NCI-H1092 (cell line): ENCODE data around the gene CACNG4.

Source experiments
- DNase-seq: peaks from one replicate; lab custom pipeline; 2025; lab: John Stamatoyannopoulos, UW

Gene CACNG4

GRCh38 chr17:67043283-67043682, 78.8 kb downstream of the CACNG4 start:
- no peak for DNase-seq

- DNase-seq: no peak
Observed at GRCh38 chr17:67044016-67044772, 79.7 kb downstream of the CACNG4 start, which contains the start of gene CACNG1. CACNG1 (plus strand) TSS chr17:67044554; CDS start chr17:67044661, 107 bp downstream.

- DNase-seq: no peak
Observed at GRCh38 chr17:67044940-67045339, 80.4 kb downstream of the CACNG4 start.

- no peak for DNase-seq
Observed at GRCh38 chr17:67046398-67046797, 81.9 kb downstream of the CACNG4 start.

- DNase-seq: no peak
Observed at GRCh38 chr17:67047382-67047781, 82.9 kb downstream of the CACNG4 start.

- DNase-seq: no peak
Observed at GRCh38 chr17:67049025-67049739, 84.7 kb downstream of the CACNG4 start.

GRCh38 chr17:67050066-67050465, 85.6 kb downstream of the CACNG4 start:
- no peak for DNase-seq

- no peak for DNase-seq
Observed at GRCh38 chr17:67050471-67051154, 86.1 kb downstream of the CACNG4 start.

- DNase-seq: no peak
Observed at GRCh38 chr17:67051155-67051538, 86.6 kb downstream of the CACNG4 start.

GRCh38 chr17:67051837-67052236, 87.3 kb downstream of the CACNG4 start:
- no peak for DNase-seq

- no peak for DNase-seq
Observed at GRCh38 chr17:67052720-67053437, 88.4 kb downstream of the CACNG4 start.

- no peak for DNase-seq
Observed at GRCh38 chr17:67053438-67054000, 89.0 kb downstream of the CACNG4 start.

- DNase-seq: no peak
Observed at GRCh38 chr17:67054011-67054591, 89.6 kb downstream of the CACNG4 start.

GRCh38 chr17:67054608-67055007, 90.1 kb downstream of the CACNG4 start:
- DNase-seq: no peak

- DNase-seq: no peak
Observed at GRCh38 chr17:67055041-67055443, 90.5 kb downstream of the CACNG4 start.

- no peak for DNase-seq
Observed at GRCh38 chr17:67055811-67056745, 91.6 kb downstream of the CACNG4 start.

- no peak for DNase-seq
Observed at GRCh38 chr17:67056746-67057490, 92.4 kb downstream of the CACNG4 start.

- DNase-seq: no peak
Observed at GRCh38 chr17:67058036-67058435, 93.5 kb downstream of the CACNG4 start.

- no peak for DNase-seq
Observed at GRCh38 chr17:67059372-67059771, 94.9 kb downstream of the CACNG4 start.

- DNase-seq: no peak
Observed at GRCh38 chr17:67063141-67063540, 98.6 kb downstream of the CACNG4 start.
